ENCODE data around the gene PRKAG2.

DNA sequence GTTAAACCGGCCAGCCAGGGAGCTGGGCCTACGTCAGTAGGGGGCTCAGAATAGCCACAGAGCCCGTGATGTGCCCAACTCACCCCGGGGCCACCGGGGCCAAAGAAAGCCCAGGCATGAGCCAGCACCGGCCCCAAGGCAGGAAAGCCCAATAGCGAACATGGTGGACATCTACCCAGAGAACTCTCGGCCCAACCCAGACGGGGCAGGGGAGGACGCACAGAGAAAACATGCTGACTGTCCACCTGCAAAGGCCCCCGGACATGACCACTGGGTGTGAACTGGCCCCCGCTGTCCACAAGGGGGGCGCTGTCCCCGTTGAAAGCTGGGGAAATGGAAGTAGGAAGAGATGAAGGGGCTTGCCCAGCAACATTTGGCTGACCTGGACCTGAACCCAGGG, 169.2 kb downstream of the PRKAG2 start:
- TF ChIP-seq, protein P1, sequence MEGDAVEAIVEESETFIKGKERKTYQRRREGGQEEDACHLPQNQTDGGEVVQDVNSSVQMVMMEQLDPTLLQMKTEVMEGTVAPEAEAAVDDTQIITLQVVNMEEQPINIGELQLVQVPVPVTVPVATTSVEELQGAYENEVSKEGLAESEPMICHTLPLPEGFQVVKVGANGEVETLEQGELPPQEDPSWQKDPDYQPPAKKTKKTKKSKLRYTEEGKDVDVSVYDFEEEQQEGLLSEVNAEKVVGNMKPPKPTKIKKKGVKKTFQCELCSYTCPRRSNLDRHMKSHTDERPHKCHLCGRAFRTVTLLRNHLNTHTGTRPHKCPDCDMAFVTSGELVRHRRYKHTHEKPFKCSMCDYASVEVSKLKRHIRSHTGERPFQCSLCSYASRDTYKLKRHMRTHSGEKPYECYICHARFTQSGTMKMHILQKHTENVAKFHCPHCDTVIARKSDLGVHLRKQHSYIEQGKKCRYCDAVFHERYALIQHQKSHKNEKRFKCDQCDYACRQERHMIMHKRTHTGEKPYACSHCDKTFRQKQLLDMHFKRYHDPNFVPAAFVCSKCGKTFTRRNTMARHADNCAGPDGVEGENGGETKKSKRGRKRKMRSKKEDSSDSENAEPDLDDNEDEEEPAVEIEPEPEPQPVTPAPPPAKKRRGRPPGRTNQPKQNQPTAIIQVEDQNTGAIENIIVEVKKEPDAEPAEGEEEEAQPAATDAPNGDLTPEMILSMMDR (IDR thresholded peaks at IDR 0.05), result no peak
- no peak for TF ChIP-seq POLR2A (IDR thresholded peaks at IDR 0.05)

Measured in breast epithelium (tissue), 3 donors.